HG03095 (cell line): ENCODE data around the gene C5.

ENCODE experiments used
- ATAC-seq: cut with Tn5 transposase; IDR thresholded peaks from one replicate; pipeline ENCODE4 v1.9.1; 2021; ENCODE audit warnings: moderate library complexity; ENCODE audit not compliant: unreplicated experiment

C5 gene

GRCh38 chr9:120914396-120914795 is 135.7 kb downstream of the C5 start:
- ATAC-seq = no peak

GRCh38 chr9:120913647-120914264 is 136.3 kb downstream of the C5 start:
- no peak for ATAC-seq

GRCh38 chr9:120912958-120913646 is 137.0 kb downstream of the C5 start:
- ATAC-seq = no peak

- no peak for ATAC-seq
Observed at GRCh38 chr9:120911295-120911837, 138.7 kb downstream of the C5 start.

- no peak for ATAC-seq
Observed at GRCh38 chr9:120910643-120911042, 139.4 kb downstream of the C5 start.

- no peak for ATAC-seq
Observed at GRCh38 chr9:120909904-120910303, 140.2 kb downstream of the C5 start.

- ATAC-seq = no peak
Observed at GRCh38 chr9:120905315-120906164, 144.5 kb downstream of the C5 start.

GRCh38 chr9:120904978-120905301 is 145.1 kb downstream of the C5 start:
- no peak for ATAC-seq

- no peak for ATAC-seq
Observed at GRCh38 chr9:120904061-120904977, 145.8 kb downstream of the C5 start.

- no peak for ATAC-seq
Observed at GRCh38 chr9:120902569-120903535, 147.2 kb downstream of the C5 start.
